Suprapubic skin (tissue), 4 donors: ENCODE data around the gene SUSD4. TPM values are rescaled to one million over a fixed set of nuclear protein-coding genes. Genes with fewer than 3 reads are reported as not detected.

ENCODE experiments used
- DNase-seq, 2 donors: peaks; one replicate each; pipeline ENCODE4 v3.0.0-alpha.2; 2019; ENCODE audit warnings: low spot score in 2 of 2
- H3K27ac ChIP-seq: fragments of 200-600 bp; sonication (generic); one replicate; pipeline ENCODE4 v1.5.1; 2019
- H3K27me3 ChIP-seq: fragments of 200-600 bp; sonication (generic); one replicate; pipeline ENCODE4 v1.5.1; 2019
- H3K36me3 ChIP-seq: fragments of 200-600 bp; sonication (generic); one replicate; pipeline ENCODE4 v1.5.1; 2019
- H3K4me1 ChIP-seq: fragments of 200-600 bp; sonication (generic); one replicate; pipeline ENCODE4 v1.5.1; 2019
- H3K4me3 ChIP-seq: fragments of 200-600 bp; sonication (generic); one replicate; pipeline ENCODE4 v1.5.1; 2019; ENCODE audit warnings: mild to moderate bottlenecking
- H3K9me3 ChIP-seq: fragments of 200-600 bp; sonication (generic); one replicate; pipeline ENCODE4 v1.5.1; 2019
- EP300 ChIP-seq: sonication (generic); formaldehyde crosslinking; IDR thresholded peaks from one replicate; pipeline ENCODE4 v1.6.1; 2017; ENCODE audit warnings: antibody characterized with exemption
- POLR2A ChIP-seq, 2 donors: fragments of 450-650 bp; IDR thresholded peaks; one replicate each; pipeline ENCODE4 v1.6.1; 2017; ENCODE audit warnings: antibody characterized with exemption in 2 of 2, mild to moderate bottlenecking in 2 of 2, moderate library complexity in 2 of 2
- POLR2AphosphoS5 ChIP-seq, 3 donors: sonication (generic); formaldehyde crosslinking; IDR thresholded peaks; one replicate each; pipeline ENCODE4 v1.6.1; 2017; ENCODE audit warnings: antibody characterized with exemption in 3 of 3
- WGBS: methylation state at CpG from one replicate; pipeline ENCODE4 v1.1.5; 2018; 5-methylcytosine and 5-hydroxymethylcytosine counted together
- total RNA-seq, 4 donors: library from RNA; depleted of rRNA; stranded (reverse); fragments of >200 nt; gene quantifications; one replicate each; pipeline ENCODE4 v1.1.0, GENCODE V29; 2016
- TF ChIP-seq, protein P1 (sequence below), 2 donors: fragments of 200-600 bp in 1 of 2; fragments of 450-650 bp in 1 of 2; sonication (generic) in 1 of 2; IDR thresholded peaks; one replicate each; pipeline ENCODE4 v1.5.1; 2016 to 2019; ENCODE audit warnings: antibody characterized with exemption in 2 of 2, mild to moderate bottlenecking in 1 of 2, moderate library complexity in 1 of 2

Gene SUSD4, protein sequence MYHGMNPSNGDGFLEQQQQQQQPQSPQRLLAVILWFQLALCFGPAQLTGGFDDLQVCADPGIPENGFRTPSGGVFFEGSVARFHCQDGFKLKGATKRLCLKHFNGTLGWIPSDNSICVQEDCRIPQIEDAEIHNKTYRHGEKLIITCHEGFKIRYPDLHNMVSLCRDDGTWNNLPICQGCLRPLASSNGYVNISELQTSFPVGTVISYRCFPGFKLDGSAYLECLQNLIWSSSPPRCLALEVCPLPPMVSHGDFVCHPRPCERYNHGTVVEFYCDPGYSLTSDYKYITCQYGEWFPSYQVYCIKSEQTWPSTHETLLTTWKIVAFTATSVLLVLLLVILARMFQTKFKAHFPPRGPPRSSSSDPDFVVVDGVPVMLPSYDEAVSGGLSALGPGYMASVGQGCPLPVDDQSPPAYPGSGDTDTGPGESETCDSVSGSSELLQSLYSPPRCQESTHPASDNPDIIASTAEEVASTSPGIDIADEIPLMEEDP
- 10 to 100 TPM in 1 of 4 donors, 1 to 10 TPM in 3; 3.3 to 11.3 (median 6.7) TPM for total RNA-seq

DNA sequence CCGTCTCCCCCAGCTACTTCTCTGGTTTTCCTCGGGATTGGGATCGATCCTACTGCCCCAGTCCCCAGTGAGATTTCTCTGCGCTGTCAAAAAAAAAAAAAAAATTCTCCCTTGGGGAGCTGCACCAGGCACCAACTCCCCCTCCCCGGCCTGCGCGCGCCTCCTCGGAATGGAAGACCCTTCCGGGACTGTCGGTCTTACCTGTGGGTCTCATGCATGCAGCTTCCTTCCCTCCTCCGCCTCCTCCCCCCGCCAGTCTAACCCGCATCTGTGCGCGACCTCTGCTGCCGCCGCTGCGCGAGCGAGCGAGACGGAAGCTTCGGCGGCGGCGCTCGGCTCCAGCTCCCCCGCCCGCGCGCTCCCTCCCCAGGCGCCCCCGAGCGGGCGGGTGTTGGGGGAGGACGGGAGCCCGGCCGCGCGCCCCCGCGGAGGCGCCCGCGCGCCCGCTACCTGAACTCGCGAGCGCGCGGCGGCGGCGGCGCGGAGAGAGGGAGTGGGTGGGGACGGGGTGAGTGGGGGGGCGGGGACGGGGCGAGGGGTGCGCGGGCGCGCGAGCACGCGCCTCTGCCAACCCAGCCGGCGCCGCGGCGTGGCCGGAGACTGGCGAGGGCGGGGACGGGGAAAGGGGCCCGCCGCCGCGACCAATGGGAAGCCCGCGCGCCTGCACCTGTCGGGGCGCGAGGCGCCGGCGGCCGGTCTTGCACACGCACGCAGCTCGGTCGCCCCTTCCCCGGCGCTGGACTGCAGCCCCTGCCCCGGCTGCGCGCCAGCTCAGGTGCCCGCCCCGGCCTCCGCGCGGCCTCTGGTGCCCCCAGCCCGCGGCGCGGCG is at the start of gene SUSD4:
Gene SUSD4 (minus strand): TSS at position 321 of the 829 bp plus-strand sequence. CDS start 751 bp downstream, outside the sequence.
- WGBS: 0% methylated on average over 4 of the region's 111 CpGs
- Histone ChIP-seq H3K4me1 (peaks cover 24% of the 10 kb centered on the region), H3K9me3 (no peaks in the 10 kb centered on the region), H3K27ac (no peak within 1 kb of the TSS), H3K36me3 (no peaks in the 10 kb centered on the region), H3K27me3 (peaks cover 19% of the 10 kb centered on the region), H3K4me3 (peak within 1 kb of the TSS; percentile 61)
- no peak for DNase-seq
- TF ChIP-seq POLR2AphosphoS5 (IDR thresholded peaks at IDR 0.05): no peak
- TF ChIP-seq, protein P1, sequence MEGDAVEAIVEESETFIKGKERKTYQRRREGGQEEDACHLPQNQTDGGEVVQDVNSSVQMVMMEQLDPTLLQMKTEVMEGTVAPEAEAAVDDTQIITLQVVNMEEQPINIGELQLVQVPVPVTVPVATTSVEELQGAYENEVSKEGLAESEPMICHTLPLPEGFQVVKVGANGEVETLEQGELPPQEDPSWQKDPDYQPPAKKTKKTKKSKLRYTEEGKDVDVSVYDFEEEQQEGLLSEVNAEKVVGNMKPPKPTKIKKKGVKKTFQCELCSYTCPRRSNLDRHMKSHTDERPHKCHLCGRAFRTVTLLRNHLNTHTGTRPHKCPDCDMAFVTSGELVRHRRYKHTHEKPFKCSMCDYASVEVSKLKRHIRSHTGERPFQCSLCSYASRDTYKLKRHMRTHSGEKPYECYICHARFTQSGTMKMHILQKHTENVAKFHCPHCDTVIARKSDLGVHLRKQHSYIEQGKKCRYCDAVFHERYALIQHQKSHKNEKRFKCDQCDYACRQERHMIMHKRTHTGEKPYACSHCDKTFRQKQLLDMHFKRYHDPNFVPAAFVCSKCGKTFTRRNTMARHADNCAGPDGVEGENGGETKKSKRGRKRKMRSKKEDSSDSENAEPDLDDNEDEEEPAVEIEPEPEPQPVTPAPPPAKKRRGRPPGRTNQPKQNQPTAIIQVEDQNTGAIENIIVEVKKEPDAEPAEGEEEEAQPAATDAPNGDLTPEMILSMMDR (IDR thresholded peaks at IDR 0.05): no peak
- TF ChIP-seq EP300: no peak
- no peak for TF ChIP-seq POLR2A (IDR thresholded peaks at IDR 0.05)

DNA sequence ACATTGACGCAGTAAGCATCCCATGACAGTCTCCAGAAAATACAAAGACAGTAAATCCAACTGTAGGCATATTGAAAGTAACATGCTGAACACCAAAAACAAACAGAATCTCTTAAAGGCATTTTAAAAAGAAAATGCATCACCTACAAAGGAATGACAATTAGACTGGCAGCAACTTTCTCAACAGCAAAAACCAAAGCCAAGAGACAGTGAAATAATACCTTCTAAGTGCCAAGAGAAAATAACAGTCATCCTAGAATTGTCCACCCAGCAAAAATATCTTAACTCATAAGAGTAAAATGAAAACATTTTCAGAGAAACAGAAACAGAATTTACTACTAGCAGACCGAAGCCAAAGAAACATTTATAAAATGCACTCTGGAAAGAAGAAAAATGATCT is 49.2 kb upstream of the SUSD4 start:
- no peak for DNase-seq
- no peak for TF ChIP-seq EP300
- TF ChIP-seq, protein P1 (IDR thresholded peaks at IDR 0.05): no peak
- no peaks in the 10 kb centered on the region for H3K27me3 ChIP-seq
- 70% methylated on average over 2 of the region's 2 CpGs for WGBS
- no peak overlapping the region for H3K27ac ChIP-seq
- no peaks in the 10 kb centered on the region for H3K4me1 ChIP-seq
- H3K4me3 ChIP-seq: no peak overlapping the region
- no peaks in the 10 kb centered on the region for H3K9me3 ChIP-seq
- no peaks in the 10 kb centered on the region for H3K36me3 ChIP-seq

DNA sequence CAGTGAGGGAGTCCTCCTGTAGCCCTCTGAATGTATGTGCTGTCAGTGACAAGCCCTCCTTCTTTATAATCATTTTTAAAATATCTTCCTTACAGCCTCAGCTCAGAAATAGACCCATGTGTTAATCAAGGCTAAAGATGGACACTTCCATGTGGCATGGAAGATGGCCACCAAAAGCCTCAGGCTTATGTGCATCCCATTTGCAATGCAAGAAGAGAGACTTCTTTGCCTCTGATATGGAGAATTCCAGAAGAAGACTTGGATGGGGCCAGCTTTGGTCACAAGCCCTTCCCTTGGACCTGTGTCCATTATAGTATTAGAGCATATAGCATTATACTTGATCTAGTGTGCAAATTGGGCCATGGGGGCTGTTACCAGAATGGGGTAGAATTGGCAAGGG is 47.7 kb upstream of the SUSD4 start:
- H3K36me3 ChIP-seq: no peaks in the 10 kb centered on the region
- DNase-seq: no peak
- no peak overlapping the region for H3K27ac ChIP-seq
- no peak overlapping the region for H3K4me3 ChIP-seq
- no peak for TF ChIP-seq POLR2AphosphoS5 (IDR thresholded peaks at IDR 0.05)
- TF ChIP-seq POLR2A (IDR thresholded peaks at IDR 0.05): no peak
- no peak for TF ChIP-seq EP300
- TF ChIP-seq, protein P1 (IDR thresholded peaks at IDR 0.05): no peak
- no peaks in the 10 kb centered on the region for H3K27me3 ChIP-seq
- H3K9me3 ChIP-seq: no peaks in the 10 kb centered on the region
- no peaks in the 10 kb centered on the region for H3K4me1 ChIP-seq

DNA sequence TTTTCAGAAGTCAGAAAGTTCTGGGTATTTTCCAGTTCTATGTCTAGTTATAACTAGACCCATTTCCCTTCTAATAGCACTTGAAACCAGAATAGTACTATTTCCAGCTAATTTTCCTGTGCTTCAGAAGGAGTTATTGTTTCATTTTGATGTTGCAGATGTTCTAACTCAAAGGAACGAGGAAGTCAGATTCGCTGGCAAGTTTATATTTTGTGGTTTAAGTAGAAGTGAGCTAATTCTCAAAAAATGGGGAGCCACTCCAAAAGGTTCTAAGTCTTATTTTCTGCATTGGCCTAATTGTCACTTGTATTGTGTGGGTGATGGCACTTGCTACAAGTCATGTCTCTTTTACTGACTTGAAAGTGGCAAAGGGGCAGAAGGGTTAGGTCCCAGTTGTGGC is 47.3 kb upstream of the SUSD4 start:
- WGBS: 35% methylated on average over 2 of the region's 2 CpGs
- no peaks in the 10 kb centered on the region for H3K27me3 ChIP-seq
- H3K27ac ChIP-seq: no peak overlapping the region
- no peak for DNase-seq
- TF ChIP-seq, protein P1 (IDR thresholded peaks at IDR 0.05): no peak
- TF ChIP-seq POLR2AphosphoS5 (IDR thresholded peaks at IDR 0.05): no peak
- H3K9me3 ChIP-seq: no peaks in the 10 kb centered on the region
- H3K36me3 ChIP-seq: no peaks in the 10 kb centered on the region
- no peak overlapping the region for H3K4me3 ChIP-seq
- no peaks in the 10 kb centered on the region for H3K4me1 ChIP-seq

DNA sequence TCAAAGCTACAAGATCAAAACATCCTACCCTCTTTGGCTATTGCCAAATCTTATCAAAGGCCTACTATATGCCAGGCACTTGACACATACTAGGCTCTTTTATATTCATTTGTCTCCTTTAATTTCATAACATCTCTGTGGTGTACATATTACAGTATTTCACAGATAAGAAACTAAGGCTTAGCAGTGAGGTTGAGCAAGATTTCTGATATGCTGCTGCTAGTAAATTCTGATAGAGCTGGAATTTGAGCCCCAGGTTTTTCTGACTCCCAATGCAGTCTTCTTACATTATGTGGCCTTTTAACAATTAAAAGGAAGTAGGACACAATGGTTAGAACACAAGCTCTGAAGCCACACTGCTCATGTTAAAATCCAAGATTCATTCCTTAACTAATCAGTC is 46.1 kb upstream of the SUSD4 start:
- DNase-seq: no peak
- Histone ChIP-seq H3K27me3 (no peaks in the 10 kb centered on the region), H3K4me1 (no peaks in the 10 kb centered on the region), H3K27ac (no peak overlapping the region), H3K36me3 (no peaks in the 10 kb centered on the region), H3K9me3 (no peaks in the 10 kb centered on the region), H3K4me3 (no peak overlapping the region)
- TF ChIP-seq, protein P1 (IDR thresholded peaks at IDR 0.05): no peak
- TF ChIP-seq POLR2AphosphoS5 (IDR thresholded peaks at IDR 0.05) (no peak), POLR2A (IDR thresholded peaks at IDR 0.05) (no peak), EP300 (no peak)
